IMR-90 (cell line): ENCODE measurements around the gene SUSD1. TPM values are rescaled to one million over a fixed set of nuclear protein-coding genes. Genes with fewer than 3 reads are reported as not detected.

ENCODE experiments used
- ATAC-seq: fragments of 200-7000 bp; cut with Tn5 transposase; 2 replicates; pipeline ENCODE4 v1.9.1; 2020; ENCODE audit warnings: low read depth, mild to moderate bottlenecking, moderate library complexity
- BruUV-seq: library from RNA; stranded (reverse); fragments of 400-500 nt; replicated peaks from 2 replicates; lab custom pipeline; 2021; lab: Mats Ljungman, UMichigan
- CTCF ChIA-PET: fragments of 300-600 bp; formaldehyde crosslinking; extraction: SDS; loops from one replicate; lab custom pipeline; 2021; ENCODE audit warnings: antibody characterized with exemption; lab: Yijun Ruan, JAX
- POLR2A ChIA-PET: fragments of 300-600 bp; sonication (Branson Sonifier 250); formaldehyde crosslinking; loops from one replicate; lab custom pipeline; 2022; ENCODE audit warnings: antibody characterized with exemption; ENCODE audit not compliant: unreplicated experiment; lab: Charles Lee
- DNase-seq: peaks from one replicate; pipeline ENCODE4 v3.0.0; 2013
- H2AFZ ChIP-seq: replicated peaks from 2 replicates; pipeline ENCODE3; 2013; ENCODE audit warnings: low read length, mild to moderate bottlenecking; ENCODE audit not compliant: poor library complexity
- H2AK5ac ChIP-seq: 2 replicates; pipeline ENCODE4 v1.6.1; 2013; ENCODE audit warnings: low read depth, low read length, inconsistent platforms
- H2AK9ac ChIP-seq: replicated peaks from 2 replicates; pipeline ENCODE3; 2013; ENCODE audit warnings: mild to moderate bottlenecking, low read depth, low read length, moderate library complexity; ENCODE audit not compliant: poor library complexity
- H2BK120ac ChIP-seq: 2 replicates; pipeline ENCODE4 v1.6.1; 2013; ENCODE audit warnings: low read depth, low read length, inconsistent platforms
- H2BK15ac ChIP-seq: 3 replicates; pipeline ENCODE4 v1.6.1; 2013; ENCODE audit warnings: low read depth, low read length, inconsistent platforms
- H2BK20ac ChIP-seq: 2 replicates; pipeline ENCODE4 v1.6.1; 2013; ENCODE audit warnings: low read depth, mild to moderate bottlenecking, inconsistent platforms, low read length, moderate library complexity
- H2BK5ac ChIP-seq: 2 replicates; pipeline ENCODE4 v1.6.1; 2013; ENCODE audit warnings: mild to moderate bottlenecking, low read depth, low read length, inconsistent platforms; ENCODE audit not compliant: poor library complexity, severe bottlenecking
- H3K14ac ChIP-seq: replicated peaks from 2 replicates; pipeline ENCODE4 v1.6.1; 2013; ENCODE audit warnings: low read depth, low read length, inconsistent platforms
- H3K18ac ChIP-seq: 2 replicates; pipeline ENCODE4 v1.6.1; 2013; ENCODE audit warnings: low read depth, low read length, control low read depth
- H3K23ac ChIP-seq: 2 replicates; pipeline ENCODE4 v1.6.1; 2013; ENCODE audit warnings: low read depth, low read length, inconsistent platforms
- H3K27ac ChIP-seq: 2 replicates; pipeline ENCODE4 v1.5.1; 2013; ENCODE audit warnings: mild to moderate bottlenecking, control low read depth, low read length; ENCODE audit not compliant: insufficient read depth
- H3K27me3 ChIP-seq: 2 replicates; pipeline ENCODE4 v1.6.1; 2013; ENCODE audit warnings: low read length; ENCODE audit not compliant: control insufficient read depth, insufficient read depth
- H3K36me3 ChIP-seq: 2 replicates; pipeline ENCODE4 v1.6.1; 2013; ENCODE audit warnings: low read length, mixed read lengths; ENCODE audit not compliant: control insufficient read depth, insufficient read depth
- H3K4ac ChIP-seq: 2 replicates; pipeline ENCODE4 v1.6.1; 2013; ENCODE audit warnings: low read depth, low read length, inconsistent platforms
- H3K4me1 ChIP-seq: 2 replicates; pipeline ENCODE4 v1.6.1; 2013; ENCODE audit warnings: low read length, mixed read lengths; ENCODE audit not compliant: control insufficient read depth, insufficient read depth
- H3K4me2 ChIP-seq: 2 replicates; pipeline ENCODE4 v1.6.1; 2013; ENCODE audit warnings: low read depth, mild to moderate bottlenecking, control low read depth, low read length, moderate library complexity
- H3K4me3 ChIP-seq: 2 replicates; pipeline ENCODE4 v1.5.1; 2013; ENCODE audit warnings: low read depth, mild to moderate bottlenecking, control low read depth, low read length, moderate library complexity; ENCODE audit not compliant: insufficient read depth
- H3K56ac ChIP-seq: 2 replicates; pipeline ENCODE4 v1.6.1; 2013; ENCODE audit warnings: low read length, inconsistent platforms; ENCODE audit not compliant: insufficient read depth; ENCODE audit errors: extremely low read depth
- H3K79me1 ChIP-seq, 2 experiments: 2 replicates each; pipeline ENCODE4 v1.6.1; 2013; ENCODE audit warnings: low read length in 2 of 2, inconsistent platforms in 1 of 2, low read depth in 1 of 2
- H3K9ac ChIP-seq: 2 replicates; pipeline ENCODE4 v1.6.1; 2013; ENCODE audit warnings: low read depth, low read length, control low read depth
- H3K9me1 ChIP-seq: 2 replicates; pipeline ENCODE4 v1.6.1; 2013; ENCODE audit warnings: low read length, inconsistent platforms; ENCODE audit not compliant: insufficient read depth
- H3K9me3 ChIP-seq: 2 replicates; pipeline ENCODE4 v1.6.1; 2013; ENCODE audit warnings: low read length; ENCODE audit not compliant: control insufficient read depth, insufficient read depth
- H4K20me1 ChIP-seq: 2 replicates; pipeline ENCODE4 v1.6.1; 2013; ENCODE audit warnings: low read length, inconsistent platforms; ENCODE audit not compliant: insufficient read depth
- H4K5ac ChIP-seq: 2 replicates; pipeline ENCODE4 v1.6.1; 2013; ENCODE audit warnings: mild to moderate bottlenecking, low read depth, low read length, control low read depth
- H4K8ac ChIP-seq, 2 experiments: 2 replicates each; pipeline ENCODE4 v1.6.1; 2013; ENCODE audit warnings: low read depth in 2 of 2, low read length in 2 of 2, control low read depth in 1 of 2, inconsistent platforms in 1 of 2
- H4K91ac ChIP-seq: 2 replicates; pipeline ENCODE4 v1.6.1; 2013; ENCODE audit warnings: low read depth, low read length, inconsistent platforms; ENCODE audit not compliant: insufficient read depth
- BHLHE40 ChIP-seq: fragments of 150-350 bp; IDR thresholded peaks from 2 replicates; pipeline ENCODE4 v1.6.1; 2016; ENCODE audit warnings: mild to moderate bottlenecking, low read depth, low read length
- CEBPB ChIP-seq: IDR thresholded peaks from 2 replicates; pipeline ENCODE4 v1.6.1; 2012; ENCODE audit warnings: low read depth, low read length, improper control_type of control experiment
- CHD1 ChIP-seq: IDR thresholded peaks from 2 replicates; pipeline ENCODE4 v1.6.1; 2012; ENCODE audit warnings: low read depth, low read length, improper control_type of control experiment
- FOS ChIP-seq: fragments of 150-350 bp; IDR thresholded peaks from 2 replicates; pipeline ENCODE4 v1.6.1; 2016; ENCODE audit warnings: low read depth, low read length
- MAFK ChIP-seq: IDR thresholded peaks from 2 replicates; pipeline ENCODE4 v1.6.1; 2012; ENCODE audit warnings: low read depth, low read length, improper control_type of control experiment
- MAZ ChIP-seq: IDR thresholded peaks from 2 replicates; pipeline ENCODE4 v1.6.1; 2012; ENCODE audit warnings: low read depth, mild to moderate bottlenecking, low read length, improper control_type of control experiment, moderate library complexity, borderline replicate concordance
- NFE2L2 ChIP-seq: fragments of 150-350 bp; IDR thresholded peaks from 2 replicates; pipeline ENCODE4 v1.6.1; 2016; ENCODE audit warnings: low read depth, mild to moderate bottlenecking, low read length
- POLR2A ChIP-seq: IDR thresholded peaks from 2 replicates; pipeline ENCODE4 v1.6.1; 2012; ENCODE audit warnings: mild to moderate bottlenecking, low read depth, low read length
- RAD21 ChIP-seq: IDR thresholded peaks from 2 replicates; pipeline ENCODE4 v1.6.1; 2012; ENCODE audit warnings: low read length, improper control_type of control experiment
- RFX5 ChIP-seq: IDR thresholded peaks from 2 replicates; pipeline ENCODE4 v1.8.0; 2012; ENCODE audit warnings: low read depth, mild to moderate bottlenecking, low read length, moderate library complexity
- USF2 ChIP-seq: fragments of 150-350 bp; IDR thresholded peaks from 2 replicates; pipeline ENCODE4 v1.6.1; 2017; ENCODE audit warnings: mild to moderate bottlenecking, antibody characterized with exemption, low read length, low read depth
- WGBS, 2 experiments: methylation state at CpG; one replicate each; pipeline versions ENCODE4 v1.1.5 to v1.1.7; 2013; ENCODE audit warnings: missing lambda C conversion rate in 2 of 2; ENCODE audit not compliant: insufficient read length in 1 of 2; ENCODE audit errors: extremely low coverage in 2 of 2; 5-methylcytosine and 5-hydroxymethylcytosine counted together
- dilution Hi-C: fragments of 300-500 bp; cut with HindIII; formaldehyde crosslinking; loops from one replicate; pipeline ENCODE4 v1.14.3; 2018; ENCODE audit warnings: low sequenced_read_pairs; ENCODE audit not compliant: unreplicated experiment
- in situ Hi-C: fragments of 300-500 bp; cut with MboI; formaldehyde crosslinking; loops from 3 replicates; pipeline ENCODE4 v1.14.3; 2019; ENCODE audit warnings: low sequenced_read_pairs, inconsistent platforms, mixed read lengths
- intact Hi-C: fragments of 100-400 bp; cut with micrococcal nuclease; formaldehyde crosslinking; loops from 2 replicates; pipeline ENCODE4 v1.10.0; 2022
- polyA plus RNA-seq, 3 experiments: library from polyadenylated mRNA; depleted of rRNA; stranded (reverse); fragments of >200 nt; gene quantifications; 2 replicates each; pipeline ENCODE4 v1.2.3, GENCODE V29; 2012; ENCODE audit warnings: low replicate concordance in 1 of 3
- total RNA-seq: library from RNA; depleted of rRNA; stranded (reverse); fragments of >200 nt; gene quantifications from 2 replicates; pipeline ENCODE4 v1.2.3, GENCODE V29; 2012
- TF ChIP-seq, protein P1 (sequence below): fragments of 150-350 bp; IDR thresholded peaks from 2 replicates; pipeline ENCODE4 v1.6.1; 2016; ENCODE audit warnings: low read depth, mild to moderate bottlenecking, low read length, moderate library complexity, borderline replicate concordance
- TF ChIP-seq, protein P2 (sequence below): conservative IDR thresholded peaks from 2 replicates; pipeline ENCODE4 v1.5.1; 2012; ENCODE audit warnings: mild to moderate bottlenecking, low read depth, low read length, improper control_type of control experiment

The SUSD1 gene
- total and polyA plus RNA-seq, 2 of the 4 experiments (the other 2 are of a cell fraction) = 4.0 to 4.7 TPM

DNA sequence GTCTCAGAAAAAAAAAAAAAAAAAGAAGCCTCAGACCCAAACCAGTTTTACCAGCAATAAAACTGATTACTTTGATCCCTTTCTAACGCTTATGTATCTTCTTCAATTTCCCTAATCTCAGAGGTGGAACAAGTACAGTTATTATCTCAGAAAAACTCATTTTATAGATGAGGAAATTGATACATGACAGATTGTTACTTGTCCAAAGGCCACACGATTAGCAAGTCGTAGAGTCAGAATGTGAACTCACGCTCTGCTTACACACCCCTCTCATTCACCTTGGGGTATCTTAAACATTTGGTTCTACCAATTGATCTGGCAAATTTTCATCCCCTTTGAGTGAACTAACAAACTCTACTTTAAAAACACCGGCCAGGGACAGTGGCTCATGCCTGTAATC is 110.2 kb downstream of the SUSD1 start:
- intact Hi-C loops (no loop called here), dilution Hi-C loops (no loop called here), in situ Hi-C loops (loop anchor here (5.0 kb wide), 1 partner anchor 163 kb away; no protein-coding TSS in a partner anchor)
- CTCF ChIA-PET = interaction anchor here (0.5 kb wide), 1 partner anchor 10 kb away, joined by 4 read pairs; no protein-coding TSS in a partner anchor
- Histone ChIP-seq H2AFZ (no peak overlapping the region), H3K36me3 (no peaks in the 10 kb centered on the region), H4K5ac (peak overlapping the region; percentile 50; the same call in 1 of the 2 replicates), H3K14ac (no peak overlapping the region), H4K20me1 (no peaks in the 10 kb centered on the region), H3K9me3 (peaks cover 3% of the 10 kb centered on the region; the same call in 1 of the 2 replicates), H2BK120ac (peak overlapping the region; percentile 94), H3K9me1 (peaks cover 24% of the 10 kb centered on the region), H2AK5ac (peak overlapping the region; percentile 69; the same call in 1 of the 2 replicates), H3K23ac (no peak overlapping the region), H3K9ac (no peak overlapping the region), H4K91ac (peak overlapping the region; percentile 92), H3K56ac (no peak overlapping the region), H3K4me3 (no peak overlapping the region), H3K18ac (peak overlapping the region; percentile 79), H3K79me1 (peaks cover 6 to 19% of the 10 kb centered on the region in 2 experiments; a peak in 2 of 4 replicates), H2BK5ac (no peak overlapping the region), H4K8ac (peak overlapping the region in 1 of 2 experiments; percentile 21; a peak in 2 of 4 replicates), H3K27me3 (no peaks in the 10 kb centered on the region), H2BK20ac (peak overlapping the region; percentile 28), H2AK9ac (no peak overlapping the region), H3K4me1 (peaks cover 26% of the 10 kb centered on the region), H3K4ac (peak overlapping the region; percentile 86), H2BK15ac (peak overlapping the region; percentile 85; the same call in 2 of the 3 replicates), H3K27ac (no peak overlapping the region), H3K4me2 (no peak overlapping the region)
- ATAC-seq (no peak), DNase-seq (no peak)
- 100% methylated on average over 2 of the region's 5 CpGs; no CpG with 5 or more reads in 1 of the 2 experiments for WGBS, 2 experiments
- TF ChIP-seq, protein P1, sequence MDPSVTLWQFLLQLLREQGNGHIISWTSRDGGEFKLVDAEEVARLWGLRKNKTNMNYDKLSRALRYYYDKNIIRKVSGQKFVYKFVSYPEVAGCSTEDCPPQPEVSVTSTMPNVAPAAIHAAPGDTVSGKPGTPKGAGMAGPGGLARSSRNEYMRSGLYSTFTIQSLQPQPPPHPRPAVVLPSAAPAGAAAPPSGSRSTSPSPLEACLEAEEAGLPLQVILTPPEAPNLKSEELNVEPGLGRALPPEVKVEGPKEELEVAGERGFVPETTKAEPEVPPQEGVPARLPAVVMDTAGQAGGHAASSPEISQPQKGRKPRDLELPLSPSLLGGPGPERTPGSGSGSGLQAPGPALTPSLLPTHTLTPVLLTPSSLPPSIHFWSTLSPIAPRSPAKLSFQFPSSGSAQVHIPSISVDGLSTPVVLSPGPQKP = no peak
- no peak for TF ChIP-seq BHLHE40
- no peak for TF ChIP-seq MAFK
- no peak for TF ChIP-seq USF2
- no peak for TF ChIP-seq POLR2A
- TF ChIP-seq CEBPB = no peak
- no peak for TF ChIP-seq MAZ
- no peak for TF ChIP-seq RAD21
- TF ChIP-seq NFE2L2 = no peak
- TF ChIP-seq, protein P2, sequence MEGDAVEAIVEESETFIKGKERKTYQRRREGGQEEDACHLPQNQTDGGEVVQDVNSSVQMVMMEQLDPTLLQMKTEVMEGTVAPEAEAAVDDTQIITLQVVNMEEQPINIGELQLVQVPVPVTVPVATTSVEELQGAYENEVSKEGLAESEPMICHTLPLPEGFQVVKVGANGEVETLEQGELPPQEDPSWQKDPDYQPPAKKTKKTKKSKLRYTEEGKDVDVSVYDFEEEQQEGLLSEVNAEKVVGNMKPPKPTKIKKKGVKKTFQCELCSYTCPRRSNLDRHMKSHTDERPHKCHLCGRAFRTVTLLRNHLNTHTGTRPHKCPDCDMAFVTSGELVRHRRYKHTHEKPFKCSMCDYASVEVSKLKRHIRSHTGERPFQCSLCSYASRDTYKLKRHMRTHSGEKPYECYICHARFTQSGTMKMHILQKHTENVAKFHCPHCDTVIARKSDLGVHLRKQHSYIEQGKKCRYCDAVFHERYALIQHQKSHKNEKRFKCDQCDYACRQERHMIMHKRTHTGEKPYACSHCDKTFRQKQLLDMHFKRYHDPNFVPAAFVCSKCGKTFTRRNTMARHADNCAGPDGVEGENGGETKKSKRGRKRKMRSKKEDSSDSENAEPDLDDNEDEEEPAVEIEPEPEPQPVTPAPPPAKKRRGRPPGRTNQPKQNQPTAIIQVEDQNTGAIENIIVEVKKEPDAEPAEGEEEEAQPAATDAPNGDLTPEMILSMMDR = no peak
- TF ChIP-seq RFX5 = no peak
- no peak for TF ChIP-seq CHD1
- no peak for TF ChIP-seq FOS
- POLR2A ChIA-PET = no interaction called here
- no TSS peak for BruUV-seq
